SK-N-SH treated with all-trans-retinoic acid at 6 μM for 48 hours (cell line): Measurements from ENCODE around the gene TMEM231.
A peak's percentile ranks its signal among the peaks of the same experiment; 100 is the strongest.
"Not testable (repeated sequence)": the region's sequence is repeated elsewhere in the genome, so short reads cannot be mapped to it uniquely, and the experiment has no call there.

Experiments
- ATAC-seq: fragments of 200-7000 bp; cut with Tn5 transposase; 3 replicates; pipeline ENCODE4 v1.9.1; 2020; ENCODE audit warnings: mild to moderate bottlenecking, moderate library complexity
- ARNTL ChIP-seq: fragments of 450-650 bp; formaldehyde crosslinking; IDR thresholded peaks from 2 replicates; pipeline ENCODE4 v1.5.0; 2020; ENCODE audit warnings: low read depth, mild to moderate bottlenecking, moderate library complexity, borderline replicate concordance
- BACH2 ChIP-seq: fragments of 250-450 bp; sonication (Bioruptor Pico); IDR thresholded peaks from 2 replicates; pipeline ENCODE4 v1.9.0; 2021; ENCODE audit warnings: mild to moderate bottlenecking, borderline replicate concordance
- CREB5 ChIP-seq: fragments of 250-450 bp; sonication (Bioruptor Pico); IDR thresholded peaks from 2 replicates; pipeline ENCODE4 v1.5.1; 2020; ENCODE audit warnings: low read depth, mild to moderate bottlenecking, moderate library complexity
- CSRNP3 ChIP-seq: fragments of 250-450 bp; sonication (Bioruptor Pico); IDR thresholded peaks from 2 replicates; pipeline ENCODE4 v1.5.1; 2021; ENCODE audit warnings: mild to moderate bottlenecking, moderate library complexity
- ESRRG ChIP-seq: fragments of 250-450 bp; sonication (Bioruptor Pico); IDR thresholded peaks from 2 replicates; pipeline ENCODE4 v1.6.1; 2021; ENCODE audit warnings: mild to moderate bottlenecking
- GLIS3 ChIP-seq: fragments of 250-450 bp; sonication (Bioruptor Pico); IDR thresholded peaks from 2 replicates; pipeline ENCODE4 v1.5.0; 2020; ENCODE audit warnings: mild to moderate bottlenecking, moderate library complexity
- ISL1 ChIP-seq: fragments of 250-450 bp; sonication (Bioruptor Pico); IDR thresholded peaks from 2 replicates; pipeline ENCODE4 v2.1.2; 2022; ENCODE audit warnings: mild to moderate bottlenecking, moderate library complexity
- OSR1 ChIP-seq: fragments of 250-450 bp; sonication (Bioruptor Pico); IDR thresholded peaks from 2 replicates; pipeline ENCODE4 v1.8.0; 2022; ENCODE audit warnings: moderate library complexity, mild to moderate bottlenecking, inconsistent platforms
- PATZ1 ChIP-seq: fragments of 250-450 bp; sonication (Bioruptor Pico); IDR thresholded peaks from 2 replicates; pipeline ENCODE4 v1.8.0; 2020; ENCODE audit warnings: mild to moderate bottlenecking, moderate library complexity, borderline replicate concordance
- POU6F1 ChIP-seq: fragments of 250-450 bp; sonication (Bioruptor Pico); IDR thresholded peaks from 2 replicates; pipeline ENCODE4 v1.8.0; 2021; ENCODE audit warnings: low read depth, mild to moderate bottlenecking, moderate library complexity, borderline replicate concordance
- PPARA ChIP-seq: fragments of 250-450 bp; sonication (Bioruptor Pico); IDR thresholded peaks from 2 replicates; pipeline ENCODE4 v1.5.0; 2020; ENCODE audit warnings: mild to moderate bottlenecking, borderline replicate concordance
- RARB ChIP-seq: fragments of 250-450 bp; sonication (Bioruptor Pico); IDR thresholded peaks from 2 replicates; pipeline ENCODE4 v1.8.0; 2021; ENCODE audit warnings: mild to moderate bottlenecking, moderate library complexity
- SNAI2 ChIP-seq: fragments of 250-450 bp; sonication (Bioruptor Pico); IDR thresholded peaks from 2 replicates; pipeline ENCODE4 v1.5.0; 2020; ENCODE audit warnings: mild to moderate bottlenecking, moderate library complexity
- TOX ChIP-seq: fragments of 250-450 bp; sonication (Bioruptor Pico); IDR thresholded peaks from 2 replicates; pipeline ENCODE4 v1.8.0; 2021; ENCODE audit warnings: mild to moderate bottlenecking, moderate library complexity, borderline replicate concordance
- TSHZ2 ChIP-seq: fragments of 250-450 bp; sonication (Bioruptor Pico); IDR thresholded peaks from 2 replicates; pipeline ENCODE4 v1.5.0; 2020; ENCODE audit warnings: mild to moderate bottlenecking, moderate library complexity
- ZC3H10 ChIP-seq: fragments of 250-450 bp; sonication (Bioruptor Pico); IDR thresholded peaks from 2 replicates; pipeline ENCODE4 v1.5.1; 2021; ENCODE audit warnings: mild to moderate bottlenecking, moderate library complexity
- ZFP3 ChIP-seq: fragments of 250-450 bp; sonication (Bioruptor Pico); IDR thresholded peaks from 2 replicates; pipeline ENCODE4 v1.5.0; 2020; ENCODE audit warnings: mild to moderate bottlenecking, moderate library complexity
- ZFP30 ChIP-seq: fragments of 450-650 bp; formaldehyde crosslinking; IDR thresholded peaks from 2 replicates; pipeline ENCODE4 v1.5.0; 2022; ENCODE audit warnings: mild to moderate bottlenecking, moderate library complexity
- ZNF565 ChIP-seq: fragments of 450-650 bp; formaldehyde crosslinking; conservative IDR thresholded peaks from 2 replicates; pipeline ENCODE4 v1.5.0; 2020; ENCODE audit warnings: low read depth, mild to moderate bottlenecking, moderate library complexity
- ZNF70 ChIP-seq: fragments of 450-650 bp; formaldehyde crosslinking; IDR thresholded peaks from 2 replicates; pipeline ENCODE4 v1.5.0; 2020; ENCODE audit warnings: mild to moderate bottlenecking, moderate library complexity
- ZNF8 ChIP-seq: fragments of 450-650 bp; formaldehyde crosslinking; IDR thresholded peaks from 2 replicates; pipeline ENCODE4 v1.5.0; 2020; ENCODE audit warnings: mild to moderate bottlenecking, moderate library complexity

TMEM231 gene

GRCh38 chr16:75593308-75593707 is 37.3 kb upstream of the TMEM231 start:
- TF ChIP-seq CSRNP3 (CRISPR knock-in tag) (no peak), TOX (CRISPR knock-in tag) (no peak), ZNF8 (CRISPR knock-in tag) (no peak), BACH2 (no peak), GLIS3 (CRISPR knock-in tag) (no peak), PPARA (CRISPR knock-in tag) (no peak), ZNF70 (CRISPR knock-in tag) (no peak), TSHZ2 (no peak), RARB (CRISPR knock-in tag) (no peak), ZFP30 (CRISPR knock-in tag) (no peak), SNAI2 (CRISPR knock-in tag) (no peak), ESRRG (CRISPR knock-in tag) (no peak), ARNTL (CRISPR knock-in tag) (no peak), OSR1 (CRISPR knock-in tag) (no peak), ZFP3 (CRISPR knock-in tag) (no peak), PATZ1 (no peak), ZNF565 (CRISPR knock-in tag) (no peak), ISL1 (CRISPR knock-in tag) (no peak), CREB5 (CRISPR knock-in tag) (no peak)
- no peak for ATAC-seq

GRCh38 chr16:75591927-75592326 is 35.9 kb upstream of the TMEM231 start:
- ATAC-seq: not testable (repeated sequence)

GRCh38 chr16:75590920-75591843 is 35.1 kb upstream of the TMEM231 start:
- peak; percentile 90 for TF ChIP-seq CREB5 (CRISPR knock-in tag)
- no peak for TF ChIP-seq ZFP3 (CRISPR knock-in tag)
- ATAC-seq: peak; percentile 91

- no peak for ATAC-seq
- no peak for TF ChIP-seq ZFP30 (CRISPR knock-in tag)
- TF ChIP-seq ZNF565 (CRISPR knock-in tag): no peak
- no peak for TF ChIP-seq ZNF8 (CRISPR knock-in tag)
- no peak for TF ChIP-seq POU6F1 (CRISPR knock-in tag)
- no peak for TF ChIP-seq RARB (CRISPR knock-in tag)
- TF ChIP-seq ZC3H10 (CRISPR knock-in tag): no peak
- no peak for TF ChIP-seq ESRRG (CRISPR knock-in tag)
- TF ChIP-seq PATZ1: no peak
- no peak for TF ChIP-seq CSRNP3 (CRISPR knock-in tag)
These were observed 33.3 kb upstream of the TMEM231 start for GRCh38 chr16:75589306-75589705.
